SK-N-SH (cell line): ENCODE results near the gene WWC1.

Experiments used
- CHD2 ChIP-seq: fragments of 150-350 bp; IDR thresholded peaks from 2 replicates; pipeline ENCODE4 v1.6.1; 2018; ENCODE audit warnings: low read length; ENCODE audit not compliant: partially characterized antibody
- CTCF ChIP-seq: fragments of 200-600 bp; sonication (generic); IDR thresholded peaks from 2 replicates; pipeline ENCODE4 v1.6.1; 2017; ENCODE audit warnings: antibody characterized with exemption, mild to moderate bottlenecking, moderate library complexity
- EP300 ChIP-seq, 2 experiments: IDR thresholded peaks; 2 replicates each; pipeline versions ENCODE4 v1.4.0 to v1.6.1; 2012; ENCODE audit warnings: borderline replicate concordance in 1 of 2, low read depth in 1 of 2, low read length in 1 of 2
- JUND ChIP-seq: IDR thresholded peaks from 2 replicates; pipeline ENCODE4 v1.4.0; 2012
- POLR2AphosphoS5 ChIP-seq: IDR thresholded peaks from 2 replicates; pipeline ENCODE4 v1.6.1; 2012; ENCODE audit warnings: low read depth, low read length
- RCOR1 ChIP-seq: fragments of 150-350 bp; IDR thresholded peaks from 2 replicates; pipeline ENCODE4 v1.6.1; 2017; ENCODE audit warnings: antibody characterized with exemption, low read length
- RFX5 ChIP-seq: IDR thresholded peaks from 2 replicates; pipeline ENCODE4 v1.6.1; 2012; ENCODE audit warnings: mild to moderate bottlenecking, improper control_type of control experiment, low read length
- USF2 ChIP-seq: fragments of 150-350 bp; IDR thresholded peaks from 2 replicates; pipeline ENCODE4 v1.6.1; 2017; ENCODE audit warnings: antibody characterized with exemption, low read length, low read depth, borderline replicate concordance

GRCh38 chr5:168270476-168270875 lies 21.0 kb upstream of the WWC1 start:
- TF ChIP-seq CTCF (no peak), CHD2 (no peak), JUND (no peak), POLR2AphosphoS5 (no peak), EP300 (IDR thresholded peaks at IDR 0.05; ENCODE audit: borderline replicate concordance in 1 of 2, low read depth in 1 of 2, low read length in 1 of 2) (no peak), RCOR1 (no peak), RFX5 (no peak), USF2 (no peak)
